Panc1 (cell line): Measurements from ENCODE around the gene KRTAP10-7.

ENCODE experiments used
- POLR2AphosphoS5 ChIP-seq: IDR thresholded peaks from 2 replicates; pipeline ENCODE4 v1.6.1; 2012; ENCODE audit warnings: mild to moderate bottlenecking, low read depth, low read length, moderate library complexity
- SIN3A ChIP-seq: IDR thresholded peaks from 2 replicates; pipeline ENCODE4 v1.6.1; 2012; ENCODE audit warnings: low read depth, mild to moderate bottlenecking, low read length, moderate library complexity, borderline replicate concordance; ENCODE audit not compliant: insufficient read depth
- TCF7L2 ChIP-seq: IDR thresholded peaks from 2 replicates; pipeline ENCODE4 v1.6.1; 2011; ENCODE audit warnings: mild to moderate bottlenecking, low read depth, low read length, inconsistent platforms
- TF ChIP-seq, protein P1 (sequence below): fragments of 450-650 bp; IDR thresholded peaks from 2 replicates; pipeline ENCODE4 v1.5.1; 2017; ENCODE audit warnings: mild to moderate bottlenecking
- TF ChIP-seq, protein P2 (sequence below), 2 experiments: IDR thresholded peaks; 2 replicates each; pipeline ENCODE4 v1.6.1; 2011 to 2012; ENCODE audit warnings: low read depth in 2 of 2, control low read depth in 1 of 2, low read length in 1 of 2, mild to moderate bottlenecking in 1 of 2, moderate library complexity in 1 of 2; ENCODE audit not compliant: insufficient read depth in 1 of 2

GRCh38 chr21:44599264-44600029, 950 bp upstream of the KRTAP10-7 start:
- TF ChIP-seq, protein P1, sequence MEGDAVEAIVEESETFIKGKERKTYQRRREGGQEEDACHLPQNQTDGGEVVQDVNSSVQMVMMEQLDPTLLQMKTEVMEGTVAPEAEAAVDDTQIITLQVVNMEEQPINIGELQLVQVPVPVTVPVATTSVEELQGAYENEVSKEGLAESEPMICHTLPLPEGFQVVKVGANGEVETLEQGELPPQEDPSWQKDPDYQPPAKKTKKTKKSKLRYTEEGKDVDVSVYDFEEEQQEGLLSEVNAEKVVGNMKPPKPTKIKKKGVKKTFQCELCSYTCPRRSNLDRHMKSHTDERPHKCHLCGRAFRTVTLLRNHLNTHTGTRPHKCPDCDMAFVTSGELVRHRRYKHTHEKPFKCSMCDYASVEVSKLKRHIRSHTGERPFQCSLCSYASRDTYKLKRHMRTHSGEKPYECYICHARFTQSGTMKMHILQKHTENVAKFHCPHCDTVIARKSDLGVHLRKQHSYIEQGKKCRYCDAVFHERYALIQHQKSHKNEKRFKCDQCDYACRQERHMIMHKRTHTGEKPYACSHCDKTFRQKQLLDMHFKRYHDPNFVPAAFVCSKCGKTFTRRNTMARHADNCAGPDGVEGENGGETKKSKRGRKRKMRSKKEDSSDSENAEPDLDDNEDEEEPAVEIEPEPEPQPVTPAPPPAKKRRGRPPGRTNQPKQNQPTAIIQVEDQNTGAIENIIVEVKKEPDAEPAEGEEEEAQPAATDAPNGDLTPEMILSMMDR, result no peak
- TF ChIP-seq SIN3A (no peak), POLR2AphosphoS5 (no peak), TCF7L2 (no peak)
- TF ChIP-seq, protein P2, sequence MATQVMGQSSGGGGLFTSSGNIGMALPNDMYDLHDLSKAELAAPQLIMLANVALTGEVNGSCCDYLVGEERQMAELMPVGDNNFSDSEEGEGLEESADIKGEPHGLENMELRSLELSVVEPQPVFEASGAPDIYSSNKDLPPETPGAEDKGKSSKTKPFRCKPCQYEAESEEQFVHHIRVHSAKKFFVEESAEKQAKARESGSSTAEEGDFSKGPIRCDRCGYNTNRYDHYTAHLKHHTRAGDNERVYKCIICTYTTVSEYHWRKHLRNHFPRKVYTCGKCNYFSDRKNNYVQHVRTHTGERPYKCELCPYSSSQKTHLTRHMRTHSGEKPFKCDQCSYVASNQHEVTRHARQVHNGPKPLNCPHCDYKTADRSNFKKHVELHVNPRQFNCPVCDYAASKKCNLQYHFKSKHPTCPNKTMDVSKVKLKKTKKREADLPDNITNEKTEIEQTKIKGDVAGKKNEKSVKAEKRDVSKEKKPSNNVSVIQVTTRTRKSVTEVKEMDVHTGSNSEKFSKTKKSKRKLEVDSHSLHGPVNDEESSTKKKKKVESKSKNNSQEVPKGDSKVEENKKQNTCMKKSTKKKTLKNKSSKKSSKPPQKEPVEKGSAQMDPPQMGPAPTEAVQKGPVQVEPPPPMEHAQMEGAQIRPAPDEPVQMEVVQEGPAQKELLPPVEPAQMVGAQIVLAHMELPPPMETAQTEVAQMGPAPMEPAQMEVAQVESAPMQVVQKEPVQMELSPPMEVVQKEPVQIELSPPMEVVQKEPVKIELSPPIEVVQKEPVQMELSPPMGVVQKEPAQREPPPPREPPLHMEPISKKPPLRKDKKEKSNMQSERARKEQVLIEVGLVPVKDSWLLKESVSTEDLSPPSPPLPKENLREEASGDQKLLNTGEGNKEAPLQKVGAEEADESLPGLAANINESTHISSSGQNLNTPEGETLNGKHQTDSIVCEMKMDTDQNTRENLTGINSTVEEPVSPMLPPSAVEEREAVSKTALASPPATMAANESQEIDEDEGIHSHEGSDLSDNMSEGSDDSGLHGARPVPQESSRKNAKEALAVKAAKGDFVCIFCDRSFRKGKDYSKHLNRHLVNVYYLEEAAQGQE (IDR thresholded peaks at IDR 0.05; ENCODE audit: insufficient read depth in 1 of 2, low read depth in 2 of 2, low read length in 1 of 2), result no peak
